ENCODE measurements around the gene GIT1.

The GIT1 gene

GRCh38 chr17:29597361-29598172 is 8.1 kb upstream of the GIT1 start:
- no peak overlapping the region for H3K9ac ChIP-seq (ENCODE audit: low read length)
- H3K27ac ChIP-seq (ENCODE audit: low read depth, low read length): no peak overlapping the region
- peaks cover 32% of the 10 kb centered on the region for H3K4me1 ChIP-seq (ENCODE audit: control insufficient read depth, insufficient read depth, low read length)
- no peaks in the 10 kb centered on the region for H3K9me3 ChIP-seq (ENCODE audit: control insufficient read depth, insufficient read depth, low read depth, low read length)
- no peaks in the 10 kb centered on the region for H3K36me3 ChIP-seq (ENCODE audit: control insufficient read depth, insufficient read depth, low read length)
- H3K4me3 ChIP-seq (ENCODE audit: low read depth, low read length): peak overlapping the region; percentile 36; the same call in 1 of the 2 replicates
- H3K27me3 ChIP-seq (ENCODE audit: control insufficient read depth, insufficient read depth, low read length): peaks cover 6% of the 10 kb centered on the region; the same call in 1 of the 2 replicates

- H3K36me3 ChIP-seq (ENCODE audit: control insufficient read depth, insufficient read depth, low read length): no peaks in the 10 kb centered on the region
- H3K4me1 ChIP-seq (ENCODE audit: control insufficient read depth, insufficient read depth, low read length): peaks cover 39% of the 10 kb centered on the region
- H3K27ac ChIP-seq (ENCODE audit: low read depth, low read length): no peak overlapping the region
- H3K9ac ChIP-seq (ENCODE audit: low read length): no peak overlapping the region
- 0 out of 2 replicates have a peak overlapping the region, but pooled peaks have one; percentile 8 for H3K4me3 ChIP-seq (ENCODE audit: low read depth, low read length)
- H3K9me3 ChIP-seq (ENCODE audit: control insufficient read depth, insufficient read depth, low read depth, low read length): no peaks in the 10 kb centered on the region
- peaks cover 6% of the 10 kb centered on the region; the same call in 1 of the 2 replicates for H3K27me3 ChIP-seq (ENCODE audit: control insufficient read depth, insufficient read depth, low read length)
Observed at GRCh38 chr17:29596811-29597210, 7.4 kb upstream of the GIT1 start.

DNA sequence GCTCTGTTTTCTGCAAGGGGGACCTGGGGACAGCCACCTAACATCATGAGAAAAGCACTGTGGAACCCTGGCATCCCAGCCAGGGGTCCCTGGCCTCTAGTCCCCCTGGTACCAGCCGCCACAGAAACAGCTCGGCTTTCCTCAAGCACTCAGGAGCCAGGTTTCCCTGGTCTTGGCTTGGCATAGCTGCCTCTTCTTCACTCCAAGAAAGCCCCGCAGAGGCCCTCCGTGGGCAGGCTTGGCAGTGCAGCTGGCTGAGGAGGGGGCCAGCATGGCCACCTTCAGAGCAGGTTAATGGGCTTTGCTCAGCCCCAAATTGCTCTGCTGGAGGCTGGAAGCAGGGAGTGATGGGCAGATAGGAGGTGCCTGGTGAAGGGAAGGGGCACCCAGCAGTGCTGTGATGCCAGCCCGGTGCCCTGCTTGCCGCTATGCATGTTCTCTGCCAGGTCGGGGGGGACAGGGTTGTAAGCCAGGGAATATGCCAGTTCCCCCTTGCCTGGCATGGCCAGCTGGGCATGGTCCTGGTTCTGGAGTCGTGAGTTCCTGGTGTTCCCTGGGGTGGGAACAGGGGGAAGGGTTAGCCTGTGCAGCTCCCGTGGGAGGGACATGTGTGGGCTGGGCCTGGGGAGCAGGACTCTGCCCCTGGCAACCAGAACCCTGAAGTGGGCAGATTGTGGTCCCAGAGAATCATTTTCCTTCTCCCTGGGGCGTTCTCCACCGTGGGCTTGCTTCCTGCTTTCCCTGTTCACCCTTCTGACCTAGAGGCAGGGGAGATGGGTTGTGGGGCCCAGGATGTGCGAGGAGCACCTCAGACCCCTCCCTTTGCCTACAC is 6.7 kb upstream of the GIT1 start:
- no peak overlapping the region for H3K9ac ChIP-seq (ENCODE audit: low read length)
- H3K4me1 ChIP-seq (ENCODE audit: control insufficient read depth, insufficient read depth, low read length): peaks cover 40% of the 10 kb centered on the region
- peaks cover 6% of the 10 kb centered on the region; the same call in 1 of the 2 replicates for H3K27me3 ChIP-seq (ENCODE audit: control insufficient read depth, insufficient read depth, low read length)
- no peaks in the 10 kb centered on the region for H3K9me3 ChIP-seq (ENCODE audit: control insufficient read depth, insufficient read depth, low read depth, low read length)
- H3K4me3 ChIP-seq (ENCODE audit: low read depth, low read length): no peak overlapping the region
- no peak overlapping the region for H3K27ac ChIP-seq (ENCODE audit: low read depth, low read length)
- H3K36me3 ChIP-seq (ENCODE audit: control insufficient read depth, insufficient read depth, low read length): no peaks in the 10 kb centered on the region

GRCh38 chr17:29595107-29595942 is 5.9 kb upstream of the GIT1 start:
- Histone ChIP-seq H3K9me3 (ENCODE audit: control insufficient read depth, insufficient read depth, low read depth, low read length) (no peaks in the 10 kb centered on the region), H3K9ac (ENCODE audit: low read length) (no peak overlapping the region), H3K4me3 (ENCODE audit: low read depth, low read length) (no peak overlapping the region), H3K27ac (ENCODE audit: low read depth, low read length) (no peak overlapping the region), H3K36me3 (ENCODE audit: control insufficient read depth, insufficient read depth, low read length) (no peaks in the 10 kb centered on the region), H3K27me3 (ENCODE audit: control insufficient read depth, insufficient read depth, low read length) (peaks cover 9% of the 10 kb centered on the region; the same call in 1 of the 2 replicates), H3K4me1 (ENCODE audit: control insufficient read depth, insufficient read depth, low read length) (peaks cover 46% of the 10 kb centered on the region)

DNA sequence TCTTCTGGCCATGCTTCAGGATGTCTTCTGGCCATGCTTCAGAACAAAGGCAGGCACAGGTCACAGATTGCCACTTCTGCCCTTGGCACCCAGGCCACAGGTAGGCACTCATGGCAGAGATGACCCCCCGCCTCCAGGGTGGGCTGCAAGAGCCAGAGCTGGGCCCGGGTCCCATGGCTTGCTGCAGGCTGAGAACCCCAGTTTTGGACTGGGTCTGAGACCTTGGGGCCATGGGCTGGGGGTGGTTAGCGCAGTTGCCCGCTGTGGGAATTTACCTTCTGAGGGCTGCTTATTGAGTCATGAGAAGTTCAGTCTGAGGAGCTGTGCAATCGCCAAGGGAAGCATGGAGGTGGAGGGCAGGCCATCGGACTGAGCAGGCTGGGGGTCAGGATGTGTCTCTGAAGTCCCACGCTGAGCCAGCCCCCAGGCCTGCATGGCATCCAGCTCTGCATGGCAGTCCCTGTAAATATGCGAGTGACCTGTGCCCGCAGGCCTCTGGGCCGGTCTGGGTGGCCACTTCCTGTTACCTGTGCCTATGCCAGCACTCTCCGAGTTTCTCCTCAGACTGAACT is 5.2 kb upstream of the GIT1 start:
- no peak overlapping the region for H3K27ac ChIP-seq (ENCODE audit: low read depth, low read length)

GRCh38 chr17:29593591-29594518 is 4.4 kb upstream of the GIT1 start:
- H3K9ac ChIP-seq (ENCODE audit: low read length): no peak overlapping the region
- peaks cover 13% of the 10 kb centered on the region; the same call in 1 of the 2 replicates for H3K27me3 ChIP-seq (ENCODE audit: control insufficient read depth, insufficient read depth, low read length)
- H3K36me3 ChIP-seq (ENCODE audit: control insufficient read depth, insufficient read depth, low read length): no peaks in the 10 kb centered on the region
- H3K4me1 ChIP-seq (ENCODE audit: control insufficient read depth, insufficient read depth, low read length): peaks cover 51% of the 10 kb centered on the region
- H3K9me3 ChIP-seq (ENCODE audit: control insufficient read depth, insufficient read depth, low read depth, low read length): no peaks in the 10 kb centered on the region
- peak overlapping the region; percentile 64 for H3K4me3 ChIP-seq (ENCODE audit: low read depth, low read length)
- H3K27ac ChIP-seq (ENCODE audit: low read depth, low read length): no peak overlapping the region

More for the DNA sequence above, 5.2 kb upstream of the GIT1 start:
- H3K4me3 ChIP-seq (ENCODE audit: low read depth, low read length): peak overlapping the region; percentile 64; the same call in 1 of the 2 replicates
- H3K36me3 ChIP-seq (ENCODE audit: control insufficient read depth, insufficient read depth, low read length): no peaks in the 10 kb centered on the region
- H3K9me3 ChIP-seq (ENCODE audit: control insufficient read depth, insufficient read depth, low read depth, low read length): no peaks in the 10 kb centered on the region
- no peak overlapping the region for H3K9ac ChIP-seq (ENCODE audit: low read length)
- peaks cover 13% of the 10 kb centered on the region; the same call in 1 of the 2 replicates for H3K27me3 ChIP-seq (ENCODE audit: control insufficient read depth, insufficient read depth, low read length)
- H3K4me1 ChIP-seq (ENCODE audit: control insufficient read depth, insufficient read depth, low read length): peaks cover 53% of the 10 kb centered on the region

- Histone ChIP-seq H3K9ac (ENCODE audit: low read length) (no peak within 1 kb of the TSS), H3K36me3 (ENCODE audit: control insufficient read depth, insufficient read depth, low read length) (no peaks in the 10 kb centered on the region), H3K4me3 (ENCODE audit: low read depth, low read length) (peak within 1 kb of the TSS; percentile 64), H3K9me3 (ENCODE audit: control insufficient read depth, insufficient read depth, low read depth, low read length) (no peaks in the 10 kb centered on the region), H3K4me1 (ENCODE audit: control insufficient read depth, insufficient read depth, low read length) (peaks cover 53% of the 10 kb centered on the region), H3K27ac (ENCODE audit: low read depth, low read length) (no peak within 1 kb of the TSS), H3K27me3 (ENCODE audit: control insufficient read depth, insufficient read depth, low read length) (peaks cover 13% of the 10 kb centered on the region; the same call in 1 of the 2 replicates)
Observed at GRCh38 chr17:29592850-29593551, 3.6 kb upstream of the GIT1 start, which contains the start of gene ANKRD13B. Gene ANKRD13B (plus strand): TSS chr17:29593132. CDS start chr17:29593622, 490 bp downstream.

DNA sequence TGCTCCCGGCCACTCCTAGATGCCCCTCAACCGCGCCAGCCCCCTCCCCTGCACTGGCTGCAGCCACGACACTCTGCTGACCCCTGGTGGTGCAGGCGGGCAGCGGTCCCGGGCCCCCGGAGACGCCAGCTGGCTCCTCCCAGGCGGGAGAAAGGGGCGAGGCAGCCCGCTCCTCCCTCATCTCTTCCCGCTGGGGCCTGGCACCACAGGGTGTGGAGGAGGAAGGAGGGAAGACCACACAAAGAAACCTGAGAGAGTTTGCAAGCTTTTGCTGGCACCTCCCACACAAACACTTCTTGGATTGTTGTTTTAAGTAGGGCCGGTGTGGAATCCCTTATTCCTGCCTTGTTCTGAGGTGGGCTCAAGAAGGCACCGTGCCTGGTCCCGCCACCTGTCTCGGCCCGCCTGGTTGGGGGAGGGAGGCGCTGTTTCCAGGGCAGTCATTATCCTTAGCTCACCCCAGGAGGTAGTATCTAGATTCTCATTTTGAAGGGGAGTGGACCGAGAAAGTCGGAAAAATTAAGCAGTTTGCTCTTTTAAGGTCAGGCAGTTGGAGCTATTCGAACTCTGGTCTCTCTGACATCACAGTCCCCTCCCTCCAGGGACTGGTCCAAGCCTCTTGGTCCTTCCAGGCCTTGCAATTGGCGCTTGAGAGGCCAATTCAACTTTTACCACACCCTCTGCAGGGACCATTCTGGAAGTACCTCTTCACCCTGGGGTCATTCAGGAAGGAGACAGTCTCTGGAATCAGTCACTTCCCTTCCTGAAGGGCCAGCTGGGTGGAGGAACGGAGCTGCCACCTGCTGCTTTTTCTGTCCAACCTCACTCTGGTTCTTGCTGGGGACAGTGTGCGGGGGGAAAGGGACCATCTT is 2.5 kb upstream of the GIT1 start:
- Histone ChIP-seq H3K4me3 (ENCODE audit: low read depth, low read length) (peak overlapping the region; percentile 64), H3K27ac (ENCODE audit: low read depth, low read length) (no peak overlapping the region), H3K9ac (ENCODE audit: low read length) (no peak overlapping the region)

More for the DNA sequence above, 2.5 kb upstream of the GIT1 start:
- Histone ChIP-seq H3K4me1 (ENCODE audit: control insufficient read depth, insufficient read depth, low read length) (peaks cover 47% of the 10 kb centered on the region), H3K27me3 (ENCODE audit: control insufficient read depth, insufficient read depth, low read length) (peaks cover 13% of the 10 kb centered on the region; the same call in 1 of the 2 replicates), H3K36me3 (ENCODE audit: control insufficient read depth, insufficient read depth, low read length) (no peaks in the 10 kb centered on the region), H3K9me3 (ENCODE audit: control insufficient read depth, insufficient read depth, low read depth, low read length) (no peaks in the 10 kb centered on the region)

Data from HUES6 (cell line).